GM19099 (cell line): Measurements from ENCODE around the gene ACOX3.

Experiments used
- POLR2A ChIP-seq: IDR thresholded peaks from 3 replicates; pipeline ENCODE4 v1.6.1; 2011; ENCODE audit warnings: low read depth; ENCODE audit not compliant: insufficient read length; ENCODE audit errors: extremely low read depth

ACOX3 gene

DNA sequence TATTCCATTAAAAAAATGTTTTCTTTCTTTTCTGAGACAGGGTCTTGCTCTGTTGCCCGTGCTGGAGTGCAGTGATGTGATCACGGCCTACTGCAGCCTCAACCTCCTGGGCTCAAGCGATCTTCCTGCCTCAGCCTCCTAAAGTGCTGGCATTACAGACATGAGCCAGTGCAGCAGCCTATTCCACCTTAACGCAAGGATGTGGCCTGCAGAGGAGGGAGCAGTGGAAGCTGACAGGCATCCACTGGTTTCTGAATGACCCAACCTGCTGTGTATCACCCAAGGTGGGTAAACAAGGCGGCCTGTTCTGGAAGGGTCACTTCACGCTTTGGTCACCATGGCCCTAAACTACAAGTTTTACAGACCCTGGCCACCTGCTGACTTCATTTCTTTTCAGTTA, 60.8 kb downstream of the ACOX3 start:
- TF ChIP-seq POLR2A = no peak

DNA sequence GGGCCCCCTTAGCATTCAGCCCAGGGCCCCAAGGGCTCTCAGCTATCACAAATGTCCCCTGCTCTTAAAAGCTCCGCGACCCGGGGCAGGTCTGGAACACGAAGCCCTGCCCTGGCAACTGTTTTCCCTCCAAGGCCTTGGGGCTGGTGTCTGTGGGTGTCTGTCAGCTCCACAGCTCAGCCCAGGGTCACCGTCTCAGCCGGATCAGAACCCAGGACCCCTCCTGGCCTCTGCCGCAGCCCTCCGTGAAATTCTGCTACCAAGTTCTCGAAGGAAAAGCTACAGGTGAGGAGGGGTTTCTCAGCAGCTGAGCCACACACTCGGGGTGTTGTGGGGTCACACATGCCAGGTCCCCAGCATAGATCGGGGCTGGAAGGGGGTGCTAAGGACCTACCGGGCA, 61.2 kb downstream of the ACOX3 start:
- no peak for TF ChIP-seq POLR2A

GRCh38 chr4:8378776-8379175, 61.7 kb downstream of the ACOX3 start:
- TF ChIP-seq POLR2A = no peak

DNA sequence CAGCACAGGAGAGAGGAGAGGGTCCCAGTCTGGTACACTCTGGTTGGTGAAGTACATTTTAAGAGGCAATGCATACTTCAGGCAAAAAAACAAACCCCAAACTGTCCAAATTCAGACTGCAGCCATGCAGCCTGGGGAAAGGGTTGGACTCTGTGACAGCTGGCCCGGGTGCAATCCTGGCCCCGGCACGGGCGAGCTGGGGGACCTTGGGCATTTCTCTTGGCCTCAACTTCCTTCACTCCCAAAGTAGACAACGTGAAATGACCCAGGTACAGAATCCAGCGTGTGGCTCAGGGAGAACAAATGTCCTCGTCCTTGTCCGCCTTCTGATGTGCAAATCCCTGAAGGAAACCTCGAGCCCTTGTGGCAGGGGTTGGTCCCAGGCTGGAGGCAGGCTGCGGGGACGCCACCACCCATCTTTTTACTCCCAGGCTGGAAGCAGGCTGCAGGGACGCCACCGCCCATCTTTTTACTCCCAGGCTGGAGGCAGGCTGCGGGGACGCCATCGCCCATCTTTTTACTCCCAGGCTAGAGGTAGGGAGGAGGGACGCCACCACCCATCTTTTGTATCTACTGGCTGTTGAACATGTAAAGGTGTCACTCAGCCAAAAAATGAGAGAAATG, 62.3 kb downstream of the ACOX3 start:
- TF ChIP-seq POLR2A = no peak

- TF ChIP-seq POLR2A = no peak
Observed at GRCh38 chr4:8377103-8378075, 63.1 kb downstream of the ACOX3 start.

DNA sequence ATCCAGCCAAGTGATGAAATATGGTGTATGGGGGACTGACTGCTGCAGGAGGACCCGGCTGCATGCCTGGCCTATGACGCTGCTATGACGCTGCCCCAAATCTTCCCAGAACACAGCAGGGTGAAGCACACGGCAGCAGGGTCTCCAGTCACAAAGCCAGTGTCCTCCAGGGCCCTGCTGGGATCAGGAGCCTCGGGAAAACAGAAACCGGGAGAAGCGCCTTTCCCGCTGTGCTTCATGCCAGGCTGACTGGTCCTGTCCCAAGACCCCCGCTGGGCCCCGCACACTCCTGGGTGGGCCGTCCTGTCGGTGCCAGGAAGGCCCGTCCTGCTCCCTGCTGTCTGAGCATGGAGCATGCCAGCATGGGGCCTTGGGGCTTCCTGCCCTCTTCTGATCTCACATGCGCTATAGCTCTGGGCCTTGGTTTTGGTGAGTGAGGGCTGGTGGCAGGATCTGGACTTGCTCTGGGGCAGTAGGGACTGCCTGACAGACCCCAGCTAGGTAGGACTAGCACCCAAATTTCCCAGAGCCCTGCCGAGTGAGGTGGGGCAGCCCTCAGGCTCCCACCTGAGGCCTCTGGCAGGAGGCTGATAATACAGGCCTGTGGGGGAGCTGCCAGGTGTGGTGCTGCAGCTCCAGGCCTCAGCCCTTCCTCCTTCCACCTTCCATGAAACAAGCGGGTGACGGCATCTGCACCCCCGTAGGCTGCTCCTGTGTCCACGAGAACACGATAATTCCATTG, 64.0 kb downstream of the ACOX3 start:
- TF ChIP-seq POLR2A = no peak

GRCh38 chr4:8374851-8375649, 65.5 kb downstream of the ACOX3 start:
- no peak for TF ChIP-seq POLR2A

GRCh38 chr4:8373973-8374545, 66.5 kb downstream of the ACOX3 start:
- no peak for TF ChIP-seq POLR2A

GRCh38 chr4:8373270-8373972, 67.1 kb downstream of the ACOX3 start:
- TF ChIP-seq POLR2A = no peak

DNA sequence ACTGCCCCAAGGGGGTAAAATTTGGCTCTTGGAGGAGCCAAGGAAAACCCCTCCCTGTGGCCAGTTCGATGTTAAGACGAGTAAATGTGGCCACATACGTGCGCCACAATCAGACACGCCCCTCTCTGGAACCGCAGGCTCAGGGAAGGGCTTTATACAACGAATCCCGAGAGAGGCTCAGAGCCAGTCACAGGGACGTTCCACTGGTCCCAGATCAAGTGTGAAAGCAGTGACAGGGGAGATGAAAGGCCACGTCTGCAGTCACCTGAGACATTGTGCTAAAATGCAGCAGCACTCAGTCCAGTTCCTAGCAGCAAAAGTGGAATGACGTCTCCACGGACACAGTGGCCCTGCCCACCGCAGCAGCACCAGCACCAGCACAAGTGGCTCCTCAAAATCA, 68.0 kb downstream of the ACOX3 start:
- TF ChIP-seq POLR2A = no peak

DNA sequence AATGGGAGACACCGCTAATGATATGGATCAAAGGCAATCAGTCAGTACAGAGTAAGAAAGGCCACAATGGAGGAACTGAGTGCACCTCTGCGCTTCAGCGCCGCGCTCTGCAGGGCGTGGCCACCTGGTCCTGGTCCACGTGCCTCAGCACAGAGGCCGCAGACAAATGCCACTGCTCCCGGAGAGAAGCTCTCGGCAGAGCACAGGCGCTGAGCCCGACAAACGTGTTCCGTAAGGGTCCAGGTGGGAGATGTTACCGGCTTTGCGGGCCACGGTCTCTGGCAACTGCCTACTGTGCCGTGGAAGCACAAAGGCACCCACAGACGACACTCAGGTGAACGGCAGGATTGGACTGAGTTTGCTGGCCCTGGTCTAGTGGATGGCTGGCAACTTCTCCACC, 68.9 kb downstream of the ACOX3 start:
- TF ChIP-seq POLR2A = no peak

DNA sequence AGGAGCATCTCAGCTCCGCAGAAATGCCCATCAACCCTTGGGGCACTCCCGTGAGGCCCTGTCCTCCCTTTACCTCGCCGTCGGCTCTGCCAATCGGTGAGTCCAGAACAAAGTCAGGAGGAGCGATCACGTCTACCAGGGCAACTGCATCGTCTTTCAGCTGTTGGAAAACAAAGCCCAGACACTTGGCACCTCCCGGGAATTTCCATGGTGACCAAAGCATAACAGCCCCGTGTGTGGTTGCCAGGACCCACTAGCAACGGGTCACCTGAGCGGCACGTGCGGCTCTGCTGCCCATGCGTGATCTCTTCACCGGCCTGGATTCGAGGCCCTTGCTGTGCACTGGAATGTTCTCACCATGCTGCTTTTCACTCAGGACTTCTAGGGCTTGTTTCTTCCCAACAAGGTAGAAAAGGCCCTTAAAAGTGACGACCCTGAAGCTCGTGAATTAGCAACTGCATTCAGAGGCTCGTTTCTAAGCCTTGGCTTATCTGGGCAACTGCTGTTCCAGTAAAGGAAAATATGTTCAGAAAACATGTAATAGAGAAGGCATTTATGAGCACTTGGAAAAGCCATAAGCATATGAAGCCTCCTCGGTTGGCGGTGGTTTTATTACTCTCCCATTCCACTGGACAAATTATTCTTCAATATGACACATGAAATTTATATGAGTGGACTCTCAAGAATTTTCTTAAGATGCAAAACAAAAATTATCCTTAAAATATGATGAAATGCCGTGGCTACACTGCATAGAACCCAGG, 69.5 kb downstream of the ACOX3 start:
- no peak for TF ChIP-seq POLR2A
